Endodermal cell (in vitro differentiated cells): ENCODE measurements around the gene ZBTB16. TPM values are rescaled to one million over a fixed set of nuclear protein-coding genes. Genes with fewer than 3 reads are reported as not detected.

Experiments
- DNase-seq: peaks from one replicate; pipeline ENCODE4 v3.0.0-alpha.2; 2017
- H3K27ac ChIP-seq: 2 replicates; pipeline ENCODE4 v1.5.1; 2013; ENCODE audit warnings: mild to moderate bottlenecking, low read depth, low read length, moderate library complexity
- H3K27me3 ChIP-seq: 2 replicates; pipeline ENCODE4 v1.6.1; 2013; ENCODE audit warnings: mild to moderate bottlenecking, low read length, moderate library complexity; ENCODE audit not compliant: insufficient read depth, control insufficient read depth, poor library complexity, severe bottlenecking
- H3K36me3 ChIP-seq: 2 replicates; pipeline ENCODE4 v1.7.0; 2013; ENCODE audit warnings: mild to moderate bottlenecking, low read length, moderate library complexity; ENCODE audit not compliant: control insufficient read depth, insufficient read depth
- H3K4me1 ChIP-seq: one replicate; pipeline ENCODE4 v1.7.0; 2013; ENCODE audit warnings: low read length; ENCODE audit not compliant: control insufficient read depth, insufficient read depth
- H3K4me3 ChIP-seq: 2 replicates; pipeline ENCODE4 v1.5.1; 2013; ENCODE audit warnings: mild to moderate bottlenecking, low read length, moderate library complexity
- H3K9ac ChIP-seq: 2 replicates; pipeline ENCODE4 v1.6.1; 2013; ENCODE audit warnings: mild to moderate bottlenecking, low read length, moderate library complexity; ENCODE audit not compliant: poor library complexity, severe bottlenecking; ENCODE audit errors: extremely low read depth
- H3K9me3 ChIP-seq: 2 replicates; pipeline ENCODE4 v1.6.1; 2013; ENCODE audit warnings: mild to moderate bottlenecking, low read length, moderate library complexity; ENCODE audit not compliant: control insufficient read depth
- H3K27ac Mint-ChIP-seq: 2 replicates; pipeline ENCODE4 v1.8.0; 2020; ENCODE audit warnings: mixed read lengths
- H3K27me3 Mint-ChIP-seq: 2 replicates; pipeline ENCODE4 v1.8.0; 2021; ENCODE audit warnings: mild to moderate bottlenecking, mixed read lengths; ENCODE audit not compliant: insufficient read depth
- H3K36me3 Mint-ChIP-seq: 2 replicates; pipeline ENCODE4 v1.8.0; 2020; ENCODE audit warnings: low read depth, mixed read lengths
- H3K4me1 Mint-ChIP-seq: 2 replicates; pipeline ENCODE4 v1.8.0; 2020; ENCODE audit warnings: mixed read lengths
- H3K4me3 Mint-ChIP-seq: 2 replicates; pipeline ENCODE4 v1.8.0; 2020; ENCODE audit warnings: mild to moderate bottlenecking, moderate library complexity, mixed read lengths
- H3K9me3 Mint-ChIP-seq: 2 replicates; pipeline ENCODE4 v1.8.0; 2020; ENCODE audit warnings: mild to moderate bottlenecking, mixed read lengths
- CTCF ChIP-seq: fragments of 200-600 bp; sonication (generic); conservative IDR thresholded peaks from 2 replicates; pipeline ENCODE4 v1.5.0; 2021; ENCODE audit warnings: antibody characterized with exemption, mild to moderate bottlenecking
- WGBS, 2 experiments: methylation state at CpG; one replicate each; pipeline versions ENCODE4 v1.1.5 to v1.1.7; 2013; ENCODE audit warnings: missing lambda C conversion rate in 2 of 2, mixed read lengths in 1 of 2; ENCODE audit not compliant: insufficient coverage in 1 of 2, insufficient read length in 1 of 2; 5-methylcytosine and 5-hydroxymethylcytosine counted together
- long read RNA-seq, 4 experiments: library from polyadenylated mRNA in 2 of 4; library from RNA in 1 of 4; library from capped mRNA in 1 of 4; stranded (forward) in 3 of 4; unstranded in 1 of 4; transcript quantifications; one replicate each; pipeline ENCODE4 v2.0.0, GENCODE V29; 2020 to 2021; ENCODE audit warnings: inconsistent platforms in 1 of 4
- polyA plus RNA-seq, 2 experiments: library from polyadenylated mRNA; stranded (reverse); fragments of 50-300 nt; gene quantifications; one replicate each; pipeline ENCODE4 v1.2.3, GENCODE V29; 2013
- total RNA-seq, 2 donors: library from RNA; stranded (reverse); fragmentation: NEBNext Ultra II Directional in 1 of 2; extraction: Animal tissue kit (Norgen Biotek cat#: 25700) in 1 of 2; gene quantifications; 2 replicates in 1 of 2; 3 replicates in 1 of 2; pipeline ENCODE4 v1.2.1, GENCODE V29; 2021

ZBTB16 gene
- total RNA-seq, result 1 to 10 TPM; 4.1 to 5.8 TPM
- 16.5 TPM for polyA plus RNA-seq (2013, experiment 1 of 2)
- 16.8 TPM for polyA plus RNA-seq (2013, experiment 2 of 2)
- long read RNA-seq, experiment 1, result 0 reads
- long read RNA-seq, experiment 2, partial matches to known transcripts, result 1 of 2 reads
- long read RNA-seq, experiment 2, other reads (novel, unspliced or antisense), result 1 of 2 reads
- long read RNA-seq, experiment 3, transcript ZBTB16-201 (7 exons, 2,523 nt), result major isoform, 15 of 19 reads
- long read RNA-seq, experiment 3, partial matches to known transcripts, result 0 of 19 reads
- long read RNA-seq, experiment 3, other reads (novel, unspliced or antisense), result 3 of 19 reads
- long read RNA-seq, experiment 4, partial matches to known transcripts, result 1 of 3 reads
- long read RNA-seq, experiment 4, other reads (novel, unspliced or antisense), result 1 of 3 reads

GRCh38 chr11:114059278-114059983, at the start of gene ZBTB16:
Gene ZBTB16 (plus strand): TSS chr11:114059711. CDS start chr11:114063301, 3,590 bp downstream.
- peaks cover 14% of the 10 kb centered on the region for H3K4me1 ChIP-seq
- TF ChIP-seq CTCF, result no peak
- H3K9me3 ChIP-seq, result no peaks in the 10 kb centered on the region
- H3K27ac ChIP-seq, result peak within 1 kb of the TSS; percentile 70
- no peak within 1 kb of the TSS for H3K9ac ChIP-seq
- Mint-ChIP-seq H3K36me3 (no peaks in the 10 kb centered on the region), H3K9me3 (no peaks in the 10 kb centered on the region), H3K4me1 (peaks cover 34% of the 10 kb centered on the region), H3K4me3 (peak within 1 kb of the TSS; percentile 69), H3K27ac (no peak within 1 kb of the TSS), H3K27me3 (peaks cover 96% of the 10 kb centered on the region)
- DNase-seq, result peak; percentile 90
- H3K4me3 ChIP-seq, result peak within 1 kb of the TSS; percentile 81
- peaks cover 98% of the 10 kb centered on the region for H3K27me3 ChIP-seq
- no peaks in the 10 kb centered on the region for H3K36me3 ChIP-seq
- 0 to 2% methylated on average over 9 to 66 of the region's 71 CpGs for WGBS, 2 experiments

DNA sequence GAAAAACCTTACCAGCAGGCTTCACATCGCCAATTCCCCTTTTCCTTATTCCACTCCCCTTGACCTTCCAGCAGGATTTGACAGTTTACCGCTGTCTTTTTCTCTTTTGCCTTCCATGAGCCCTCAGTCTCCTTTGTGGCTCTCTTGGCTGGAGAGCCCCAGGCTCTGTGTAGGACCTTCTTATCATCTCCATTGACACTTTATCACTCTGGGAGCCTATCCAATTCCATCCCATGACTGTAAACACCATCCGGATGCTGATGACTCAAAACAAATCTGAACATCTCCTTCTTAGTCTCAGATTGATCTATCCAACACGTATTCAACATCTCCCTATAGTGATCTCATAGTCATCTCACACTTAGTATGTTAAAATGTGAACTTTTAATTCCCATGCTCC, 48.6 kb upstream of the ZBTB16 start:
- Histone ChIP-seq H3K9me3 (no peaks in the 10 kb centered on the region), H3K9ac (no peak overlapping the region), H3K4me3 (no peak overlapping the region), H3K27ac (no peak overlapping the region), H3K27me3 (no peaks in the 10 kb centered on the region), H3K36me3 (no peaks in the 10 kb centered on the region), H3K4me1 (no peaks in the 10 kb centered on the region)
- no peaks in the 10 kb centered on the region for H3K4me1 Mint-ChIP-seq
- no peaks in the 10 kb centered on the region for H3K36me3 Mint-ChIP-seq
- 87 to 94% methylated on average over 4 of the region's 4 CpGs for WGBS, 2 experiments
- TF ChIP-seq CTCF, result no peak
- H3K9me3 Mint-ChIP-seq, result no peaks in the 10 kb centered on the region
- H3K4me3 Mint-ChIP-seq, result no peak overlapping the region
- peaks cover 7% of the 10 kb centered on the region for H3K27me3 Mint-ChIP-seq
- H3K27ac Mint-ChIP-seq, result no peak overlapping the region
- no peak for DNase-seq

DNA sequence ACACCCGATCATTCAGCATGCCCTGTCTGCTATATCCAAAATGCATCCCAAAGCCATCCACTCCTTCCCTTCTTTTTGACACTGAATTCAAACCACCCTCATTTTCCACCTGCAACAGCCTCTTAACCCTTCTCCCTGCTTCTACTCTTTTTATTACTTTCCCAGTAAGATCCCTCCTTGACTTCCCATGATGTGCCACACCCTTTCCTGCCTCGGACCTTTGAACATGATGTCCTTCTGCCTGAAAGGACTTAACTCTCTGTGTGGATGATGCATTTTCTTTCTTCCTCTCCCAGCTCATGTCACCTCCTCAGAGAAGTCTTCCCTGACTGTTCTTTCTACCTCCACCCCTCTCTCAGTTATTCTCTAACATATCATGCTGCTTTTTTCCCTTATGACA, 48.1 kb upstream of the ZBTB16 start:
- no peak for TF ChIP-seq CTCF
- Mint-ChIP-seq H3K27ac (no peak overlapping the region), H3K9me3 (no peaks in the 10 kb centered on the region), H3K4me1 (no peaks in the 10 kb centered on the region), H3K4me3 (no peak overlapping the region), H3K36me3 (no peaks in the 10 kb centered on the region), H3K27me3 (peaks cover 7% of the 10 kb centered on the region)
- 88 to 100% methylated on average over 2 of the region's 2 CpGs for WGBS, 2 experiments
- Histone ChIP-seq H3K27ac (no peak overlapping the region), H3K36me3 (no peaks in the 10 kb centered on the region), H3K4me1 (no peaks in the 10 kb centered on the region), H3K9me3 (no peaks in the 10 kb centered on the region), H3K27me3 (no peaks in the 10 kb centered on the region), H3K4me3 (no peak overlapping the region), H3K9ac (no peak overlapping the region)
- DNase-seq, result no peak
